Measurements from ENCODE around the gene PTPRE. TPM values are rescaled to one million over a fixed set of nuclear protein-coding genes. Genes with fewer than 3 reads are reported as not detected.

Gene PTPRE
- total RNA-seq, 1 donor: 0.09 TPM

- no peak overlapping the region for H3K4me3 ChIP-seq (ENCODE audit: low read depth, low read length)
- TF ChIP-seq, protein P1, sequence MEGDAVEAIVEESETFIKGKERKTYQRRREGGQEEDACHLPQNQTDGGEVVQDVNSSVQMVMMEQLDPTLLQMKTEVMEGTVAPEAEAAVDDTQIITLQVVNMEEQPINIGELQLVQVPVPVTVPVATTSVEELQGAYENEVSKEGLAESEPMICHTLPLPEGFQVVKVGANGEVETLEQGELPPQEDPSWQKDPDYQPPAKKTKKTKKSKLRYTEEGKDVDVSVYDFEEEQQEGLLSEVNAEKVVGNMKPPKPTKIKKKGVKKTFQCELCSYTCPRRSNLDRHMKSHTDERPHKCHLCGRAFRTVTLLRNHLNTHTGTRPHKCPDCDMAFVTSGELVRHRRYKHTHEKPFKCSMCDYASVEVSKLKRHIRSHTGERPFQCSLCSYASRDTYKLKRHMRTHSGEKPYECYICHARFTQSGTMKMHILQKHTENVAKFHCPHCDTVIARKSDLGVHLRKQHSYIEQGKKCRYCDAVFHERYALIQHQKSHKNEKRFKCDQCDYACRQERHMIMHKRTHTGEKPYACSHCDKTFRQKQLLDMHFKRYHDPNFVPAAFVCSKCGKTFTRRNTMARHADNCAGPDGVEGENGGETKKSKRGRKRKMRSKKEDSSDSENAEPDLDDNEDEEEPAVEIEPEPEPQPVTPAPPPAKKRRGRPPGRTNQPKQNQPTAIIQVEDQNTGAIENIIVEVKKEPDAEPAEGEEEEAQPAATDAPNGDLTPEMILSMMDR (IDR thresholded peaks at IDR 0.05; ENCODE audit: insufficient read depth, low read length): no peak
- no peak for DNase-seq (ENCODE audit: low read depth)
Measured at GRCh38 chr10:127871631-127872010, 35.3 kb upstream of the PTPRE start.

- H3K4me3 ChIP-seq (ENCODE audit: low read depth, low read length): peak overlapping the region; percentile 7
- TF ChIP-seq, protein P1 (IDR thresholded peaks at IDR 0.05; ENCODE audit: insufficient read depth, low read length): no peak
- peak; percentile 63 for DNase-seq (ENCODE audit: low read depth)
Measured at GRCh38 chr10:127872011-127872761, 34.7 kb upstream of the PTPRE start.

DNA sequence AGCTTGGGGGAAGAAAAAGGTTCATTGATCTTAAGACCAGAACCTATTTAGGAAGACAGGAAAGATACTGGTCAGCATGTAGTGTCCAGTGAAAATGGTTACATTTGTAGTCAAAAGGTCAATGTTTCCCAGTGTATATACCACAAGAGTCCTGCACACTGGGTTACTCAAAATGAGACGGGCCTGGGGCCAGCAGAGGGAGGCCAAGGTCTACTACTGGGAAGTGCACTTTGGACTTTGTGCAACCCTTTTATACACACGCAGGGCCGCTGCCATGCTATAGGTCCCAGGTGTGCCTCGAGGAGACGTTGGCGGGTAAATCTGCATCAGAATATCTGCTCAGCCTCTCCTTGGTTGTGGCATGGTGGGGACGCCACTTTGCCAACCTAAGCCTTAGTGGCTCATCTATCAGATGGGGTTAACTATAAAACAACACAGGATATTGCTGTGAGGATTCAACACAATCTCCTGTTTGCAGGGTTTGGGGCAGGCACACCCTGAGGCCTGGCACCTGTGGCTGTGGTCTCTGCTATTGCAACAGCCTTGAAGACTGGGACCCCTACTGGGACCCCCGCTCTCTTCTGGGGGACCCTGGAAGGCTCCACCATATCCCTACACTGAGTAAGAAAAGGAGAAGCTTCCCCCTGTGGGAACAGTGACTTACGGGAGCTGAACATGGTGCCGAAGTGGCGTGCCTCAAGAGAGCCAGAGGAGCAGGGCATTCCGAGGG lies 33.9 kb upstream of the PTPRE start:
- H3K4me3 ChIP-seq (ENCODE audit: low read depth, low read length): no peak overlapping the region
- TF ChIP-seq, protein P1 (IDR thresholded peaks at IDR 0.05; ENCODE audit: insufficient read depth, low read length): no peak
- DNase-seq (ENCODE audit: low read depth): no peak

DNA sequence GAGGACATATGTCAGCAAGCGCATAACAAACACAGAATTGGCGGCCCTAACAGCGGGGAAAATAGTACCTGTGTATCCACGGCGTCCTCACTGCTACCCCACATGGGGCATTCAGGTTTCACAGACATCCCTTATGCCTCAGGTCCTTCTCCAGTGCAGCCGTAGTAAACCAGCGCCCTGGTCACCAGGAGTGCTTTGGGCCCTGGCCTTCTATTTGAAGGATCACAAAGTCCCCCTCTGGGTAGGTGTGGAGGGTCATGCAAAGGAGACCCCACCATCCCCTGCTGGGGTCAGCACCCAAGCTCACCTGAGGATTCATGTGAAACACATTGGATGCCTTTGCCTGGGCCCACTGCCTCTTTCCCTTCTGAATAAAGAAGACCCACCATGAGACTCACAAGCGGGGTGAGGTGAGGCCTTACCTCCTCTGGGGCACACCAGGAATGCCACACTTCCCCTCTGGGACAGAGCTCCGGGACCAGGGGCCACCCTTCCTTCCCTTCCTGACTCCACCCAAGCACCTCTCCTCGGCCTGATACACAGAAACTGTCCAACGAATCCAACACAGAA lies 32.9 kb upstream of the PTPRE start:
- H3K4me3 ChIP-seq (ENCODE audit: low read depth, low read length): no peak overlapping the region
- TF ChIP-seq, protein P1 (IDR thresholded peaks at IDR 0.05; ENCODE audit: insufficient read depth, low read length): no peak
- DNase-seq (ENCODE audit: low read depth): no peak

- TF ChIP-seq, protein P1 (IDR thresholded peaks at IDR 0.05; ENCODE audit: insufficient read depth, low read length): no peak
- DNase-seq (ENCODE audit: low read depth): no peak
- no peak overlapping the region for H3K4me3 ChIP-seq (ENCODE audit: low read depth, low read length)
Measured at GRCh38 chr10:127874671-127875448, 32.0 kb upstream of the PTPRE start.

DNA sequence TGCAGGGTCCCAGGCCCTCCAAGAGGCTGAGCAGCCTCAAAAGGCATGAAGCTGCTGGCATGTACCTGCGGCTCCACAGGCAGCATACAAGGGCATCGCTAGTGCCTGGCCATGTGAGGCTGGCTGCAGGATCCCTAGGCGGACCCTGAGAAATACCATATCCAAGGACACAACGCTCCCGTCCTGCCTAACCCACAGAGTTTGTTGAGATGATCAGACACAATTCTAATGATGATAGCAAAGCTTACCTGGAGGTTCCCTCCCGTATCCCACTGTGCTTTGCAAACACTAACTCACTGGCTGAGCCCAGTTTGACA lies 31.5 kb upstream of the PTPRE start:
- TF ChIP-seq, protein P1 (IDR thresholded peaks at IDR 0.05; ENCODE audit: insufficient read depth, low read length): no peak
- DNase-seq (ENCODE audit: low read depth): no peak
- no peak overlapping the region for H3K4me3 ChIP-seq (ENCODE audit: low read depth, low read length)

Data from fibroblast of the aortic adventitia (primary cell).